ENCODE data around the gene CCDC195. TPM values are rescaled to one million over a fixed set of nuclear protein-coding genes. Genes with fewer than 3 reads are reported as not detected.

The CCDC195 gene
- total RNA-seq, 1 experiment from 2014 or later, result not detected

GRCh38 chr2:224724331-224724730, 8.2 kb upstream of the CCDC195 start:
- no peaks in the 10 kb centered on the region for H3K23me2 ChIP-seq (ENCODE audit: insufficient read length, low read depth, low read length, poor library complexity, severe bottlenecking)
- Mint-ChIP-seq H3K4me1 (no peaks in the 10 kb centered on the region), H3K36me3 (ENCODE audit: insufficient read depth in 1 of 3, low read depth in 3 of 3) (no peaks in the 10 kb centered on the region; a peak in 1 of 7 replicates), H3K27me3 (ENCODE audit: low read depth) (no peaks in the 10 kb centered on the region), H3K4me3 (no peak overlapping the region), H3K27ac (no peak overlapping the region), H3K9me3 (peaks cover 7 to 11% of the 10 kb centered on the region in 2 experiments; a peak in 2 of 5 replicates)
- H2BK5ac ChIP-seq (ENCODE audit: insufficient read length, low read length), result no peak overlapping the region
- H3K23ac ChIP-seq (ENCODE audit: insufficient read length, low read depth, low read length), result no peak overlapping the region
- no peak overlapping the region for H3K27ac ChIP-seq (ENCODE audit: insufficient read length, low read depth, low read length)
- no peaks in the 10 kb centered on the region for H3K79me1 ChIP-seq (ENCODE audit: insufficient read depth, low read depth, low read length, poor library complexity, severe bottlenecking)
- no peak overlapping the region for H2BK15ac ChIP-seq (ENCODE audit: low read depth, low read length)
- no peak overlapping the region for H2BK20ac ChIP-seq (ENCODE audit: low read depth, low read length, poor library complexity, severe bottlenecking)
- H3K4me2 ChIP-seq (ENCODE audit: insufficient read depth, insufficient read length, low read length), result no peak overlapping the region
- H3K27me3 ChIP-seq (ENCODE audit: insufficient read depth, low read length), result no peaks in the 10 kb centered on the region
- H4K5ac ChIP-seq (ENCODE audit: insufficient read length, low read depth, low read length), result no peak overlapping the region
- H2AK5ac ChIP-seq (ENCODE audit: insufficient read length, low read length), result no peak overlapping the region
- no peaks in the 10 kb centered on the region for H3K79me2 ChIP-seq (ENCODE audit: insufficient read depth, low read length)
- no peak overlapping the region for H3K4ac ChIP-seq (ENCODE audit: low read depth, low read length)
- DNase-seq, result no peak
- 100% methylated on average over 2 of the region's 2 CpGs for WGBS (ENCODE audit: extremely low coverage, insufficient read length, low lambda C conversion rate)
- H4K91ac ChIP-seq (ENCODE audit: insufficient read length, low read depth, low read length), result no peak overlapping the region
- H3K4me1 ChIP-seq (ENCODE audit: insufficient read depth, low read length), result no peaks in the 10 kb centered on the region
- no peaks in the 10 kb centered on the region for H3K9me3 ChIP-seq (ENCODE audit: control insufficient read depth, low read depth, low read length)
- no peak overlapping the region for H2BK120ac ChIP-seq (ENCODE audit: low read depth, low read length, poor library complexity, severe bottlenecking)
- H2AFZ ChIP-seq (ENCODE audit: low read length), result no peak overlapping the region
- no peak overlapping the region for H3T11ph ChIP-seq (ENCODE audit: low read length)
- no peak overlapping the region for H3K18ac ChIP-seq (ENCODE audit: insufficient read length, low read depth, low read length)
- H4K20me1 ChIP-seq (ENCODE audit: control insufficient read depth, insufficient read depth, insufficient read length), result no peaks in the 10 kb centered on the region
- TF ChIP-seq CTCF (conservative IDR thresholded peaks at IDR 0.05), result no peak
- H3K56ac ChIP-seq (ENCODE audit: insufficient read length, low read depth, low read length), result no peak overlapping the region
- H4K8ac ChIP-seq (replicated peaks; ENCODE audit: insufficient read length, low read depth, low read length), result no peak overlapping the region
- H3K9ac ChIP-seq (ENCODE audit: extremely low read depth, insufficient read length, low read length), result no peak overlapping the region
- no peak overlapping the region for H2BK12ac ChIP-seq (ENCODE audit: insufficient read length, low read depth, low read length)
- H3K14ac ChIP-seq (ENCODE audit: insufficient read depth, low read length), result no peak overlapping the region

All from H9 (cell line).